CD4-positive, alpha-beta T cell treated with Interleukin-17A for 4 hours (primary cell): Measurements from ENCODE around the gene HCN2.

Source experiments
- DNase-seq: peaks from one replicate; pipeline ENCODE4 v3.0.0-alpha.2; 2020; ENCODE audit warnings: mixed read lengths

The HCN2 gene

GRCh38 chr19:589693-590395 is at the start of gene HCN2:
Gene HCN2 (plus strand): TSS chr19:589881. CDS start chr19:589946, 65 bp downstream.
- no peak for DNase-seq

- DNase-seq = no peak
Measured at GRCh38 chr19:540867-541637, 48.6 kb upstream of the HCN2 start.

- no peak for DNase-seq
Measured at GRCh38 chr19:541699-542098, 48.0 kb upstream of the HCN2 start.

- DNase-seq = no peak
Measured at GRCh38 chr19:542173-542866, 47.4 kb upstream of the HCN2 start.

GRCh38 chr19:543910-544608 is 45.6 kb upstream of the HCN2 start, which contains the start of gene GZMM:
Gene GZMM (plus strand): TSS chr19:544053. CDS start chr19:544072, 19 bp downstream.
- peak; percentile 85 for DNase-seq

- DNase-seq = no peak
Measured at GRCh38 chr19:547117-547516, 42.6 kb upstream of the HCN2 start.

- no peak for DNase-seq
Measured at GRCh38 chr19:547836-548720, 41.6 kb upstream of the HCN2 start.

GRCh38 chr19:548886-549830 is 40.5 kb upstream of the HCN2 start:
- DNase-seq = no peak

GRCh38 chr19:554817-555216 is 34.9 kb upstream of the HCN2 start:
- DNase-seq = no peak

GRCh38 chr19:555474-555808 is 34.2 kb upstream of the HCN2 start:
- DNase-seq = no peak

- no peak for DNase-seq
Measured at GRCh38 chr19:556611-557382, 32.9 kb upstream of the HCN2 start.

GRCh38 chr19:558770-559439 is 30.8 kb upstream of the HCN2 start:
- no peak for DNase-seq

- no peak for DNase-seq
Measured at GRCh38 chr19:560121-560520, 29.6 kb upstream of the HCN2 start.

GRCh38 chr19:566403-566802 is 23.3 kb upstream of the HCN2 start:
- DNase-seq = no peak

GRCh38 chr19:566844-567243 is 22.8 kb upstream of the HCN2 start:
- no peak for DNase-seq

- no peak for DNase-seq
Measured at GRCh38 chr19:567296-567900, 22.3 kb upstream of the HCN2 start.

- DNase-seq = no peak
Measured at GRCh38 chr19:570251-570686, 19.4 kb upstream of the HCN2 start.

- DNase-seq = peak; percentile 64
Measured at GRCh38 chr19:570937-571565, 18.6 kb upstream of the HCN2 start.
